BE2C (cell line): ENCODE results near the gene DIP2C.

ENCODE experiments used
- DNase-seq: peaks from one replicate; pipeline ENCODE4 v3.0.0-alpha.2; 2020
- H3K27me3 ChIP-seq: fragments of 250-450 bp; sonication (Bioruptor Pico); 2 replicates; pipeline ENCODE4 v1.5.1; 2020; ENCODE audit warnings: mild to moderate bottlenecking
- H3K36me3 ChIP-seq: fragments of 250-450 bp; sonication (Bioruptor Pico); 2 replicates; pipeline ENCODE4 v1.5.1; 2020; ENCODE audit warnings: mild to moderate bottlenecking
- H3K4me1 ChIP-seq: fragments of 250-450 bp; sonication (Bioruptor Pico); 2 replicates; pipeline ENCODE4 v1.5.1; 2020
- H3K4me3 ChIP-seq: 2 replicates; pipeline ENCODE4 v1.5.1; 2011; ENCODE audit warnings: low read depth, low read length
- H3K9me3 ChIP-seq: fragments of 250-450 bp; sonication (Bioruptor Pico); 2 replicates; pipeline ENCODE4 v1.5.1; 2020
- TF ChIP-seq, protein P1 (sequence below): IDR thresholded peaks from 2 replicates; pipeline ENCODE4 v1.5.1; 2012; ENCODE audit warnings: mild to moderate bottlenecking, low read depth, low read length

Gene DIP2C

GRCh38 chr10:593901-594457 lies 95.5 kb downstream of the DIP2C start:
- no peaks in the 10 kb centered on the region for H3K9me3 ChIP-seq
- TF ChIP-seq, protein P1, sequence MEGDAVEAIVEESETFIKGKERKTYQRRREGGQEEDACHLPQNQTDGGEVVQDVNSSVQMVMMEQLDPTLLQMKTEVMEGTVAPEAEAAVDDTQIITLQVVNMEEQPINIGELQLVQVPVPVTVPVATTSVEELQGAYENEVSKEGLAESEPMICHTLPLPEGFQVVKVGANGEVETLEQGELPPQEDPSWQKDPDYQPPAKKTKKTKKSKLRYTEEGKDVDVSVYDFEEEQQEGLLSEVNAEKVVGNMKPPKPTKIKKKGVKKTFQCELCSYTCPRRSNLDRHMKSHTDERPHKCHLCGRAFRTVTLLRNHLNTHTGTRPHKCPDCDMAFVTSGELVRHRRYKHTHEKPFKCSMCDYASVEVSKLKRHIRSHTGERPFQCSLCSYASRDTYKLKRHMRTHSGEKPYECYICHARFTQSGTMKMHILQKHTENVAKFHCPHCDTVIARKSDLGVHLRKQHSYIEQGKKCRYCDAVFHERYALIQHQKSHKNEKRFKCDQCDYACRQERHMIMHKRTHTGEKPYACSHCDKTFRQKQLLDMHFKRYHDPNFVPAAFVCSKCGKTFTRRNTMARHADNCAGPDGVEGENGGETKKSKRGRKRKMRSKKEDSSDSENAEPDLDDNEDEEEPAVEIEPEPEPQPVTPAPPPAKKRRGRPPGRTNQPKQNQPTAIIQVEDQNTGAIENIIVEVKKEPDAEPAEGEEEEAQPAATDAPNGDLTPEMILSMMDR: no peak
- DNase-seq: no peak
- no peaks in the 10 kb centered on the region for H3K36me3 ChIP-seq
- H3K27me3 ChIP-seq: no peaks in the 10 kb centered on the region
- H3K4me1 ChIP-seq: no peaks in the 10 kb centered on the region; the same call in 1 of the 2 replicates
- H3K4me3 ChIP-seq: no peak overlapping the region

DNA sequence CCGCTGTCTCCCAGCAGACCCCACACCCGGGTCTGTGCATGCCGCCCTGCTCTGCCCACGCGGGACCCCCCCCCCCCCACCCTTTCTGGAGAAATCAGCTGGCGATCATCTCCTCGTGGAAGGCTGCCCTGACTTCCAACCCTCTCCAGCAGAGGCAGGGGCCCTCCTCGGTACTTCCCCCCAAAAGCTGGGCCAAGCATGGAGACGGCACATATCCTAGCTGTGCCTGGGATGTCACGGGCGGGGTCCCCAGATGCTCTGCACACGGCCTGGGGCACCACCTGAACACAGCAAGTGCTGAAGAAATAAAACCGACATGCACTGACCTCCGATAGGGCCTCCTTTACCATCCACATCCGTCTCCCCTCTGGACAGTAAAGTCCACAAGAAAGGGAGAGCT lies 96.0 kb downstream of the DIP2C start:
- TF ChIP-seq, protein P1: no peak
- Histone ChIP-seq H3K4me3 (no peak overlapping the region), H3K4me1 (peaks cover 6% of the 10 kb centered on the region; the same call in 1 of the 2 replicates), H3K36me3 (no peaks in the 10 kb centered on the region), H3K9me3 (no peaks in the 10 kb centered on the region), H3K27me3 (no peaks in the 10 kb centered on the region)
- no peak for DNase-seq

DNA sequence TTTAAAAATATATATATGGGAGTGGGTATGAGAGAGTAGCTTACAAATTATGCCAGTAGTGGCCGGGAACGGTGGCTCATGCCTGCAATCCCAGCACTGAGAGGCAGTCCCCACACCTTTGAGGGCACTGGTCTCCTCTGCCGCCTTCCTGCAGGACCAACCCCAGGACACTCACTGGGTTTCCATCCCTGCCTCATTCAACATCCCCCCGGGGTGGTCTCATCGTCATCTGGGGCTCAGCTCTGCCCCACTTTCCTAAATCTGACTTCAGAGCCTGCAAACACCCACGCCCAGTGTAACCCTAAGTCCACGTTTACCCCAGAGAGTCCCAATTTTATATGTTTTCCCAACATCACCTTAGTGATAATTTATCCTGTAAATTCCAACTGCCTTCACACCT lies 96.5 kb downstream of the DIP2C start:
- H3K4me3 ChIP-seq: no peak overlapping the region
- TF ChIP-seq, protein P1: no peak
- no peaks in the 10 kb centered on the region for H3K27me3 ChIP-seq
- DNase-seq: no peak
- H3K9me3 ChIP-seq: no peaks in the 10 kb centered on the region
- H3K4me1 ChIP-seq: peaks cover 8% of the 10 kb centered on the region; the same call in 1 of the 2 replicates
- H3K36me3 ChIP-seq: no peaks in the 10 kb centered on the region

GRCh38 chr10:591646-592045 lies 97.8 kb downstream of the DIP2C start:
- Histone ChIP-seq H3K9me3 (no peaks in the 10 kb centered on the region), H3K4me1 (peaks cover 8% of the 10 kb centered on the region; the same call in 1 of the 2 replicates), H3K27me3 (no peaks in the 10 kb centered on the region), H3K36me3 (no peaks in the 10 kb centered on the region), H3K4me3 (no peak overlapping the region)
- TF ChIP-seq, protein P1: no peak
- DNase-seq: no peak

DNA sequence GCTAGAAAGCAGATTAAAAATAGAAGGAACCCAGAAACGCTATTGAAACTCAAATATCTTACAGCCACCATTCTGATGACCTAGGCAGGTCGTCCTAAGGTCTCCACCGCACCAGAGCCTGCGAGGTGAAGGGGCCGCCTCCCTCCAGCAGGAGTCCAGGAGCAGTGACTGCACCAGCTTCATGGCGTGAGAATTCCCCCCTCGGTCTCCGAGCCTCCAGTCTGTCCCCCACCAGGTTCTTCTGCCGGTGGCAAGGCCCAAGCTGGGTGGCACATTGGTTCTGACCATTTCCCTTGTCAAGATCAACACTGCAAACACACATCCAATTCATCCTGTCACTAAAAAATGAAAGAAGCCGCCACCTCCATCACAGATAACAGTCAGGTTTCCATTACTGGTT lies 98.7 kb downstream of the DIP2C start:
- Histone ChIP-seq H3K4me3 (no peak overlapping the region), H3K36me3 (no peaks in the 10 kb centered on the region), H3K27me3 (no peaks in the 10 kb centered on the region), H3K4me1 (peaks cover 8% of the 10 kb centered on the region; the same call in 1 of the 2 replicates), H3K9me3 (no peaks in the 10 kb centered on the region)
- no peak for DNase-seq
- TF ChIP-seq, protein P1: no peak

- Histone ChIP-seq H3K36me3 (no peaks in the 10 kb centered on the region), H3K9me3 (no peaks in the 10 kb centered on the region), H3K27me3 (no peaks in the 10 kb centered on the region), H3K4me3 (no peak overlapping the region), H3K4me1 (peaks cover 8% of the 10 kb centered on the region; the same call in 1 of the 2 replicates)
- TF ChIP-seq, protein P1: no peak
- no peak for DNase-seq
Measured at GRCh38 chr10:589961-590680, 99.3 kb downstream of the DIP2C start.
